Esophagus muscularis mucosa (tissue), 4 donors: ENCODE results near the gene ADAT3.

Experiments used
- EP300 ChIP-seq: sonication (generic); formaldehyde crosslinking; IDR thresholded peaks from one replicate; pipeline ENCODE4 v1.6.1; 2017; ENCODE audit warnings: antibody characterized with exemption
- POLR2A ChIP-seq: fragments of 450-650 bp; IDR thresholded peaks from one replicate; pipeline ENCODE4 v1.6.1; 2017; ENCODE audit warnings: antibody characterized with exemption, moderate library complexity, mild to moderate bottlenecking, low read depth
- POLR2AphosphoS5 ChIP-seq, 2 donors: sonication (generic); formaldehyde crosslinking; IDR thresholded peaks; one replicate each; pipeline ENCODE4 v1.6.1; 2017; ENCODE audit warnings: antibody characterized with exemption in 2 of 2
- TF ChIP-seq, protein P1 (sequence below), 3 experiments: fragments of 200-600 bp in 2 of 3; fragments of 450-650 bp in 1 of 3; sonication (generic) in 2 of 3; IDR thresholded peaks; one replicate each; pipeline ENCODE4 v1.5.1; 2017 to 2019; ENCODE audit warnings: antibody characterized with exemption in 3 of 3, mild to moderate bottlenecking in 2 of 3, moderate library complexity in 1 of 3

DNA sequence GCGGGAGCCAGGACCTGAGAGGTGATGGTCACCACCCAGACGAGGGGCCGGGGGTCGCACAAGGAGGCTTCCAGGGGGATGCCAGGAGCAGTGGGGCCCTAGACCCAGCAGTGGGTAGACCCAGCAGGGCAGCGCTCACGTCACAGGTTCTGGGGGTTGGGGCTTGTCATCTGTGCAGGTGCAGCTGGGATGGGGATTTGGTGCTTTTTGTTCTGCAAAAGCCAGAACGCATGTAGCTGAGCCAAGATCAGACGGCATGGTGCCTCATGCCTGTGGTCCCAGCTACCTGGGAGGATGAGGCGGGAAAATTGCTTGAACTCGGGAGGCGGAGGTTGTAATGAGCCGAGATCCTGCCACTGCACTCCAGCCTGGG, 50.9 kb downstream of the ADAT3 start:
- TF ChIP-seq, protein P1, sequence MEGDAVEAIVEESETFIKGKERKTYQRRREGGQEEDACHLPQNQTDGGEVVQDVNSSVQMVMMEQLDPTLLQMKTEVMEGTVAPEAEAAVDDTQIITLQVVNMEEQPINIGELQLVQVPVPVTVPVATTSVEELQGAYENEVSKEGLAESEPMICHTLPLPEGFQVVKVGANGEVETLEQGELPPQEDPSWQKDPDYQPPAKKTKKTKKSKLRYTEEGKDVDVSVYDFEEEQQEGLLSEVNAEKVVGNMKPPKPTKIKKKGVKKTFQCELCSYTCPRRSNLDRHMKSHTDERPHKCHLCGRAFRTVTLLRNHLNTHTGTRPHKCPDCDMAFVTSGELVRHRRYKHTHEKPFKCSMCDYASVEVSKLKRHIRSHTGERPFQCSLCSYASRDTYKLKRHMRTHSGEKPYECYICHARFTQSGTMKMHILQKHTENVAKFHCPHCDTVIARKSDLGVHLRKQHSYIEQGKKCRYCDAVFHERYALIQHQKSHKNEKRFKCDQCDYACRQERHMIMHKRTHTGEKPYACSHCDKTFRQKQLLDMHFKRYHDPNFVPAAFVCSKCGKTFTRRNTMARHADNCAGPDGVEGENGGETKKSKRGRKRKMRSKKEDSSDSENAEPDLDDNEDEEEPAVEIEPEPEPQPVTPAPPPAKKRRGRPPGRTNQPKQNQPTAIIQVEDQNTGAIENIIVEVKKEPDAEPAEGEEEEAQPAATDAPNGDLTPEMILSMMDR (IDR thresholded peaks at IDR 0.05): no peak
- no peak for TF ChIP-seq POLR2A
- no peak for TF ChIP-seq EP300
- no peak for TF ChIP-seq POLR2AphosphoS5 (IDR thresholded peaks at IDR 0.05)
